Mammary epithelial cell (primary cell): ENCODE data around the gene IFT81.

ENCODE experiments used
- EZH2 ChIP-seq: IDR thresholded peaks from 2 replicates; pipeline ENCODE4 v1.6.1; 2012; ENCODE audit warnings: low read length, inconsistent platforms, borderline replicate concordance
- TF ChIP-seq, protein P1 (sequence below), 2 donors: IDR thresholded peaks in 1 of 2; conservative IDR thresholded peaks in 1 of 2; 2 replicates each; pipeline ENCODE4 v1.5.1; 2011 to 2012; ENCODE audit warnings: inconsistent platforms in 2 of 2, low read length in 2 of 2, mild to moderate bottlenecking in 2 of 2, control low read depth in 1 of 2, low read depth in 1 of 2; ENCODE audit not compliant: insufficient read depth in 1 of 2; ENCODE audit errors: extremely low read depth in 1 of 2

DNA sequence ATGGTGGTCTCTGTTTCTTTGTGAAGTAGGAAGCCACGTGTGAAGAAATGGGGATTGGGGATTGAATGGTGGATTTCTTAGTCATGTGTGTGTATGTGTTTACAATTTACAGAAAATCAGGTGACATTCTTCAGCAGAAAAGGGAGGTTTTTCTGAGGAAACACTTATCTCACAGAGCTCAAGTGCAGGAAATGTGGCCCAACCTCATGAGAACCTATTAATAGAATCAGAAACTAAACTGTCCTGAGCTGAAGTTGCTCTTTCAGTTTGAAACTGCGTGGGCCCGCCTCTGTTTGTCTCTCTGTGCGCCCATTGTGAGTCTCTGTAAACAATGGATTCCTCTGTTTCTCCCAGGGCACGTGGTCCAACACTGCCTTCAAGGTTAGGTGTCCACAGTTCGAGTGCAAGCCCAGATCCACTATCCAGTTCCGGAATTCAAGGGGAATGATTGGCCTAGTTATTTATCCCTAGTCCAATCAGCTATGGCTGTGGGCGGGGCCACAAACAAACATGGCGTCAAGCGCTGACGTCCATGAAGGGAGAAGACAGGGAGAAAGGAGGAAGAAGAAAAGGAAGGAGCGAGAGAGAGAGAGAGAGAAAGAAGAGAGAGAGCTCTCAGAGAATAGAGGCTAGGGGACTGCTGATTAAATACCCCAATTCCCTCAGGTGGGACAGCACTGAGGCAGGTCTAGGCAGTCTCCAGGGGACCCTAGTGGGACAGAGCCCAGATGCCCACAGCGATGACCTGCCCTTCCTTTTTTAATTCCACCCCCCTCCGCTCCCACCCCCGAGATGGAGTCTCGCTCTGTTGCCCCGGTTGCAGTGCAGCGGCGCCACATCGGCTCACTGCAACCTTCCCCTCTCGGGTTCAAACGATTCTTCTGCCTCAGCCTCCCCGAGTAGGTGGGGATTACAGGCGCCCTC lies 44.4 kb upstream of the IFT81 start:
- no peak for TF ChIP-seq EZH2
- TF ChIP-seq, protein P1, sequence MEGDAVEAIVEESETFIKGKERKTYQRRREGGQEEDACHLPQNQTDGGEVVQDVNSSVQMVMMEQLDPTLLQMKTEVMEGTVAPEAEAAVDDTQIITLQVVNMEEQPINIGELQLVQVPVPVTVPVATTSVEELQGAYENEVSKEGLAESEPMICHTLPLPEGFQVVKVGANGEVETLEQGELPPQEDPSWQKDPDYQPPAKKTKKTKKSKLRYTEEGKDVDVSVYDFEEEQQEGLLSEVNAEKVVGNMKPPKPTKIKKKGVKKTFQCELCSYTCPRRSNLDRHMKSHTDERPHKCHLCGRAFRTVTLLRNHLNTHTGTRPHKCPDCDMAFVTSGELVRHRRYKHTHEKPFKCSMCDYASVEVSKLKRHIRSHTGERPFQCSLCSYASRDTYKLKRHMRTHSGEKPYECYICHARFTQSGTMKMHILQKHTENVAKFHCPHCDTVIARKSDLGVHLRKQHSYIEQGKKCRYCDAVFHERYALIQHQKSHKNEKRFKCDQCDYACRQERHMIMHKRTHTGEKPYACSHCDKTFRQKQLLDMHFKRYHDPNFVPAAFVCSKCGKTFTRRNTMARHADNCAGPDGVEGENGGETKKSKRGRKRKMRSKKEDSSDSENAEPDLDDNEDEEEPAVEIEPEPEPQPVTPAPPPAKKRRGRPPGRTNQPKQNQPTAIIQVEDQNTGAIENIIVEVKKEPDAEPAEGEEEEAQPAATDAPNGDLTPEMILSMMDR (conservative IDR thresholded peaks at IDR 0.05 in 1 of 2, IDR thresholded peaks at IDR 0.05 in 1 of 2; ENCODE audit: extremely low read depth in 1 of 2, insufficient read depth in 1 of 2, low read depth in 1 of 2, low read length in 2 of 2): no peak
